ENCODE results near the gene NEDD9. TPM values are rescaled to one million over a fixed set of nuclear protein-coding genes. Genes with fewer than 3 reads are reported as not detected.

Gene NEDD9
- total and polyA plus RNA-seq, 2 of the 13 experiments (the other 11 are each of a cell fraction or from before 2014, with no cell fraction given), result 27.1 to 389 TPM

GRCh38 chr6:11232193-11232769, at the start of gene NEDD9 (continued):
- TF ChIP-seq, protein P1, sequence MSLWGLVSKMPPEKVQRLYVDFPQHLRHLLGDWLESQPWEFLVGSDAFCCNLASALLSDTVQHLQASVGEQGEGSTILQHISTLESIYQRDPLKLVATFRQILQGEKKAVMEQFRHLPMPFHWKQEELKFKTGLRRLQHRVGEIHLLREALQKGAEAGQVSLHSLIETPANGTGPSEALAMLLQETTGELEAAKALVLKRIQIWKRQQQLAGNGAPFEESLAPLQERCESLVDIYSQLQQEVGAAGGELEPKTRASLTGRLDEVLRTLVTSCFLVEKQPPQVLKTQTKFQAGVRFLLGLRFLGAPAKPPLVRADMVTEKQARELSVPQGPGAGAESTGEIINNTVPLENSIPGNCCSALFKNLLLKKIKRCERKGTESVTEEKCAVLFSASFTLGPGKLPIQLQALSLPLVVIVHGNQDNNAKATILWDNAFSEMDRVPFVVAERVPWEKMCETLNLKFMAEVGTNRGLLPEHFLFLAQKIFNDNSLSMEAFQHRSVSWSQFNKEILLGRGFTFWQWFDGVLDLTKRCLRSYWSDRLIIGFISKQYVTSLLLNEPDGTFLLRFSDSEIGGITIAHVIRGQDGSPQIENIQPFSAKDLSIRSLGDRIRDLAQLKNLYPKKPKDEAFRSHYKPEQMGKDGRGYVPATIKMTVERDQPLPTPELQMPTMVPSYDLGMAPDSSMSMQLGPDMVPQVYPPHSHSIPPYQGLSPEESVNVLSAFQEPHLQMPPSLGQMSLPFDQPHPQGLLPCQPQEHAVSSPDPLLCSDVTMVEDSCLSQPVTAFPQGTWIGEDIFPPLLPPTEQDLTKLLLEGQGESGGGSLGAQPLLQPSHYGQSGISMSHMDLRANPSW (CRISPR knock-in tag; IDR thresholded peaks at IDR 0.05; ENCODE audit: borderline replicate concordance), result peak; percentile 5; the same call in 1 of the 2 replicates
- TF ChIP-seq MAF1 (CRISPR knock-in tag; IDR thresholded peaks at IDR 0.05; ENCODE audit: borderline replicate concordance), result no peak
- no peak for TF ChIP-seq MAFG (CRISPR knock-in tag; IDR thresholded peaks at IDR 0.05)
- TF ChIP-seq ZNF740 (CRISPR knock-in tag; IDR thresholded peaks at IDR 0.05), result peak; percentile 58; the same call in 1 of the 2 replicates
- TF ChIP-seq ZNF605 (CRISPR knock-in tag; IDR thresholded peaks at IDR 0.05), result peak; percentile 84; the same call in 1 of the 2 replicates
- TF ChIP-seq ZFX (CRISPR knock-in tag; IDR thresholded peaks at IDR 0.05; ENCODE audit: low read depth), result no peak
- no peak for TF ChIP-seq NFE2 (CRISPR knock-in tag; IDR thresholded peaks at IDR 0.05)
- TF ChIP-seq ZBTB8A (CRISPR knock-in tag; IDR thresholded peaks at IDR 0.05; ENCODE audit: borderline replicate concordance, low read depth), result no peak
- no peak for TF ChIP-seq MTA1 (CRISPR knock-in tag; IDR thresholded peaks at IDR 0.05; ENCODE audit: borderline replicate concordance)
- TF ChIP-seq, protein P2, sequence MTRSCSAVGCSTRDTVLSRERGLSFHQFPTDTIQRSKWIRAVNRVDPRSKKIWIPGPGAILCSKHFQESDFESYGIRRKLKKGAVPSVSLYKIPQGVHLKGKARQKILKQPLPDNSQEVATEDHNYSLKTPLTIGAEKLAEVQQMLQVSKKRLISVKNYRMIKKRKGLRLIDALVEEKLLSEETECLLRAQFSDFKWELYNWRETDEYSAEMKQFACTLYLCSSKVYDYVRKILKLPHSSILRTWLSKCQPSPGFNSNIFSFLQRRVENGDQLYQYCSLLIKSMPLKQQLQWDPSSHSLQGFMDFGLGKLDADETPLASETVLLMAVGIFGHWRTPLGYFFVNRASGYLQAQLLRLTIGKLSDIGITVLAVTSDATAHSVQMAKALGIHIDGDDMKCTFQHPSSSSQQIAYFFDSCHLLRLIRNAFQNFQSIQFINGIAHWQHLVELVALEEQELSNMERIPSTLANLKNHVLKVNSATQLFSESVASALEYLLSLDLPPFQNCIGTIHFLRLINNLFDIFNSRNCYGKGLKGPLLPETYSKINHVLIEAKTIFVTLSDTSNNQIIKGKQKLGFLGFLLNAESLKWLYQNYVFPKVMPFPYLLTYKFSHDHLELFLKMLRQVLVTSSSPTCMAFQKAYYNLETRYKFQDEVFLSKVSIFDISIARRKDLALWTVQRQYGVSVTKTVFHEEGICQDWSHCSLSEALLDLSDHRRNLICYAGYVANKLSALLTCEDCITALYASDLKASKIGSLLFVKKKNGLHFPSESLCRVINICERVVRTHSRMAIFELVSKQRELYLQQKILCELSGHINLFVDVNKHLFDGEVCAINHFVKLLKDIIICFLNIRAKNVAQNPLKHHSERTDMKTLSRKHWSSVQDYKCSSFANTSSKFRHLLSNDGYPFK (CRISPR knock-in tag; IDR thresholded peaks at IDR 0.05; ENCODE audit: borderline replicate concordance), result no peak
- peak; percentile 39; the same call in 1 of the 2 replicates for TF ChIP-seq DMAP1 (CRISPR knock-in tag; IDR thresholded peaks at IDR 0.05)
- TF ChIP-seq SNAPC5 (CRISPR knock-in tag; IDR thresholded peaks at IDR 0.05; ENCODE audit: borderline replicate concordance), result peak; percentile 91
- peak; percentile 85; the same call in 1 of the 2 replicates for TF ChIP-seq PRMT3 (CRISPR knock-in tag; IDR thresholded peaks at IDR 0.05; ENCODE audit: borderline replicate concordance, low read depth)
- peak; percentile 41; the same call in 1 of the 2 replicates for TF ChIP-seq GABPB1 (CRISPR knock-in tag; IDR thresholded peaks at IDR 0.05)
- peak; percentile 89 for TF ChIP-seq KMT2A (CRISPR knock-in tag; IDR thresholded peaks at IDR 0.05)
- TF ChIP-seq FOXK2 (IDR thresholded peaks at IDR 0.05), result no peak
- TF ChIP-seq, protein P3, sequence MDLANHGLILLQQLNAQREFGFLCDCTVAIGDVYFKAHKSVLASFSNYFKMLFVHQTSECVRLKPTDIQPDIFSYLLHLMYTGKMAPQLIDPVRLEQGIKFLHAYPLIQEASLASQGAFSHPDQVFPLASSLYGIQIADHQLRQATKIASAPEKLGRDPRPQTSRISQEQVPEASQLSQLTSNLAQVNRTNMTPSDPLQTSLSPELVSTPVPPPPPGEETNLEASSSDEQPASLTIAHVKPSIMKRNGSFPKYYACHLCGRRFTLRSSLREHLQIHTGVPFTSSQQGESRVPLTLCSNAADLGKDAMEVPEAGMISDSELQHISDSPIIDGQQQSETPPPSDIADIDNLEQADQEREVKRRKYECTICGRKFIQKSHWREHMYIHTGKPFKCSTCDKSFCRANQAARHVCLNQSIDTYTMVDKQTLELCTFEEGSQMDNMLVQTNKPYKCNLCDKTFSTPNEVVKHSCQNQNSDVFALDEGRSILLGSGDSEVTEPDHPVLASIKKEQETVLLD (CRISPR knock-in tag; IDR thresholded peaks at IDR 0.05; ENCODE audit: low read depth), result no peak
- TF ChIP-seq SNAPC2 (CRISPR knock-in tag; IDR thresholded peaks at IDR 0.05), result peak; percentile 98; the same call in 1 of the 2 replicates
- no peak; the same call in 1 of the 2 replicates for TF ChIP-seq ZNF790 (CRISPR knock-in tag; IDR thresholded peaks at IDR 0.05; ENCODE audit: borderline replicate concordance)
- TF ChIP-seq IRF2 (CRISPR knock-in tag; IDR thresholded peaks at IDR 0.05), result peak; percentile 91
- TF ChIP-seq ZNF343 (CRISPR knock-in tag; IDR thresholded peaks at IDR 0.05), result no peak
- TF ChIP-seq RXRB (CRISPR knock-in tag; IDR thresholded peaks at IDR 0.05; ENCODE audit: borderline replicate concordance), result peak; percentile 62
- TF ChIP-seq ZC3H13 (CRISPR knock-in tag; IDR thresholded peaks at IDR 0.05), result peak; percentile 7; the same call in 1 of the 2 replicates
- peak; percentile 68; the same call in 1 of the 2 replicates for TF ChIP-seq ZMYM3 (CRISPR knock-in tag; IDR thresholded peaks at IDR 0.05)

All from HepG2 (cell line).